ENCODE measurements around the gene LZTR1. TPM values are rescaled to one million over a fixed set of nuclear protein-coding genes. Genes with fewer than 3 reads are reported as not detected.

Gene LZTR1
- total RNA-seq, 1 donor from 2014 or later, result 51.6 TPM

DNA sequence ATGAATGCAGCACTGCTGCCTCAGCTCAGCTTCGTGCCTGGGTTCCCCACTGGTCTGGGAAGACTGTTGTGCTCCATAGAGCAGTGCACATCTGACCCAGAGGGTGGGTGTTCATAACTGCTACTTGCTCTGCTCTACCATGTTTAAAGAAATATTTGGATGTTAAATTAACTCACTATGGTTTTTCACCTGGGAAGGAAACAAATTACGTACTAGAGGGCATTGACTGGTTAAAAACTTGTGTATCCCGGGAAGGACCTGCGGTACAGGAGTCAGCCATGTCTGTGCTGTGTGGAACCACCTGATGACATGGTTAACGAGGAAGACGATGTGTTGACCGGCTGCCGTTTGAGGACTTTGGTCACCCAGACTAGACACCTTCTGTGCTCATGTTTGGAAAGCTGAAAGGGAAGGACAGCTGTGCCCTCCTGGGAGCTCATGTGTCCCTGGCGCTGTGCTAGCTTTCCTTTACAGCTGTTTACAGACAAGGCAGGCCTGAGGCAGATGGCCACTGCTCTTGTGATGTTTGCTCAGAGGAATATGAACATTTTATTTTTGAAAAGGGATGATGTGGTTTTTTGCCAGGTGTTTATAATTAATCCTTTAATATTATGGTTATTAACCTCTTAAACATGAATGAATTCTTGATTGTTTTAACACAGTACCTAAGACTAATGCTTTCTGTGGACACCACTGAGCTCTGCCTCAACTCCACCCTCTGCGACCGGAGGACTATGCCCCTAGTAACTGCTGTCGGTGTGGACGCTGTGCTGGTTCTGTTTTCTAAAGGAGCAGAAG lies 29.4 kb upstream of the LZTR1 start:
- H3K4me1 ChIP-seq, result peaks cover 17% of the 10 kb centered on the region
- H3K4me3 ChIP-seq, result no peak overlapping the region
- DNase-seq (no peak), ATAC-seq (no peak)
- H3K27ac ChIP-seq, result no peak overlapping the region
- no peaks in the 10 kb centered on the region for H3K27me3 ChIP-seq (ENCODE audit: low read depth)
- TF ChIP-seq, protein P1, sequence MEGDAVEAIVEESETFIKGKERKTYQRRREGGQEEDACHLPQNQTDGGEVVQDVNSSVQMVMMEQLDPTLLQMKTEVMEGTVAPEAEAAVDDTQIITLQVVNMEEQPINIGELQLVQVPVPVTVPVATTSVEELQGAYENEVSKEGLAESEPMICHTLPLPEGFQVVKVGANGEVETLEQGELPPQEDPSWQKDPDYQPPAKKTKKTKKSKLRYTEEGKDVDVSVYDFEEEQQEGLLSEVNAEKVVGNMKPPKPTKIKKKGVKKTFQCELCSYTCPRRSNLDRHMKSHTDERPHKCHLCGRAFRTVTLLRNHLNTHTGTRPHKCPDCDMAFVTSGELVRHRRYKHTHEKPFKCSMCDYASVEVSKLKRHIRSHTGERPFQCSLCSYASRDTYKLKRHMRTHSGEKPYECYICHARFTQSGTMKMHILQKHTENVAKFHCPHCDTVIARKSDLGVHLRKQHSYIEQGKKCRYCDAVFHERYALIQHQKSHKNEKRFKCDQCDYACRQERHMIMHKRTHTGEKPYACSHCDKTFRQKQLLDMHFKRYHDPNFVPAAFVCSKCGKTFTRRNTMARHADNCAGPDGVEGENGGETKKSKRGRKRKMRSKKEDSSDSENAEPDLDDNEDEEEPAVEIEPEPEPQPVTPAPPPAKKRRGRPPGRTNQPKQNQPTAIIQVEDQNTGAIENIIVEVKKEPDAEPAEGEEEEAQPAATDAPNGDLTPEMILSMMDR (IDR thresholded peaks at IDR 0.05), result no peak
- intact Hi-C loops (cut with DNase I), result no loop called here
- no peaks in the 10 kb centered on the region for H3K9me3 ChIP-seq
- H3K36me3 ChIP-seq, result peaks cover 52% of the 10 kb centered on the region

DNA sequence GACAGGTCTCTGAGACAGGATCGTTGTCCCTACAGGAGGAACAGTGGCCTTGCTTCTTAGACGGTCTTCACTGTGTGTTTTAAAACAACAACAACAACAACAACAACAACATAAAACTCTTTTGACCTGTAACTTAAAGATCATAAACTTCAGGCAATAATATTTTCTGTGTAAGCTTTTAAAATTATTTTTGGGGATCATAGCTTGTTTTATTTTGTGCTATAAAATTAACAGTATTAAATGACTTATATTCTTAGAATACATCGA lies 28.8 kb upstream of the LZTR1 start:
- peaks cover 22% of the 10 kb centered on the region for H3K4me1 ChIP-seq
- TF ChIP-seq, protein P1 (IDR thresholded peaks at IDR 0.05), result no peak
- no peak for ATAC-seq
- intact Hi-C loops (cut with DNase I), result no loop called here
- H3K27me3 ChIP-seq (ENCODE audit: low read depth), result no peaks in the 10 kb centered on the region
- no peaks in the 10 kb centered on the region for H3K9me3 ChIP-seq
- peaks cover 52% of the 10 kb centered on the region for H3K36me3 ChIP-seq
- no peak overlapping the region for H3K27ac ChIP-seq
- no peak for DNase-seq
- H3K4me3 ChIP-seq, result no peak overlapping the region

DNA sequence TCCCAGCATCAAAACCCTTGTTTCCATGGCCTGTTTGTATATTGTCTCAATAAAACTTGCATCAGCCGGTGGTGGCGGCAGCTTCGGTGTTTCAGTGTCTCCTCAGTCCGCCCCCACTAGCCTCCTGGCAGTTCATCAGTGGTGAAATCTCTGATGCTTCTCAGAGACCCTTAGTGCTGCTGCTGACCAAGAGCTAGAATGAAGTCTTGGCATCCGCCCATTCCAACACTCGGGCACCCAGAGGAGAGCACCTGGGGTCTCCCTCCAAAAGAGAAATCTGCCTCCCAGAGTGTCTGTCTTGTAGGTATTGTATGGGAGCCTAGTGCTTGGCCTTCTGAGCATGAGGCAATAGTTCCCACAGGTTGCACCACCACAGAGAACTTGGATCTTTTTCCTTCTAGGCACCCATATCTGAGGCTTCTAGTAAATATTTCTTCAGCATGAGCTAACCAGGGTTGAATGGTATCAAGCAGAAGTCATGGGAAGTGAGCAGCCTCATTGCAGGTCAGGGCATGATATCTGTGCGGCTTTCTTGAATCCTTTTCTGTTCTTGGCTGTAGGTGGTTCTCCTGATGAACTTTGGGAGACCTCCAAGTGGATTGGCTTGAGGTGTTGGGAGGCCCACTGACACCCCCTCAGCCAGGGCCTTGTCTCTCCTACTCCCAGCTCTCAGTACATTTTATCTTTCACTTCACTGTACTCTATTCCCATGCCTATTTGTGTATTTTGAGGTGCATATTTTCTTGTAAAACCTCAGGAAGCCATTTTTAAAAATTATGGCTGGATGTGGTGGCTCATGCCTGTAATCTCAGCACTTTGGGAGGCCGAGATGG lies 28.2 kb upstream of the LZTR1 start:
- TF ChIP-seq, protein P1 (IDR thresholded peaks at IDR 0.05), result no peak
- Histone ChIP-seq H3K27ac (no peak overlapping the region), H3K36me3 (peaks cover 50% of the 10 kb centered on the region), H3K4me3 (no peak overlapping the region), H3K4me1 (peaks cover 25% of the 10 kb centered on the region), H3K9me3 (no peaks in the 10 kb centered on the region), H3K27me3 (ENCODE audit: low read depth) (no peaks in the 10 kb centered on the region)
- ATAC-seq (no peak), DNase-seq (no peak)
- intact Hi-C loops (cut with DNase I), result no loop called here

DNA sequence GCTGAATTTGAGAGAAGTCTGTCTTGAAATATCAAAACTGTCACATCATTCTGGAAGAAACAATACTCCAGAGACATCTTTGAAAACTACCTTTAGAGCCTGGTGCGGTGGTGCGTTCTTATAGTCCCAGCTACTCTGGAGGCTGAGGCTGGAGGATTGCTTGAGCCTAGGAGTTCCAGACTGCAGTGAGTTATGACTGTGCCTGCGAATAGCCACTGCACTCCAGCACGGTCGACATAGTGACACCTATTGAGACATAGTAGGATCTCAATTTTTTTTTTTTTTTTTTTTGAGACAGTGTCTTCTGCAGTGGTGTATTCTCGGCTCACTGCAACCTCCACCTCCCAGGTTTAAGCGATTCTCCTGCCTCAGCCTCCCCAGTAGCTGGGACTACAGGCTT lies 26.5 kb upstream of the LZTR1 start:
- H3K4me3 ChIP-seq, result no peak overlapping the region
- no peak for ATAC-seq
- no peaks in the 10 kb centered on the region for H3K9me3 ChIP-seq
- DNase-seq, result no peak
- no peak overlapping the region for H3K27ac ChIP-seq
- TF ChIP-seq, protein P1 (IDR thresholded peaks at IDR 0.05), result no peak
- peaks cover 25% of the 10 kb centered on the region for H3K4me1 ChIP-seq
- intact Hi-C loops (cut with DNase I), result no loop called here
- peaks cover 34% of the 10 kb centered on the region for H3K36me3 ChIP-seq
- H3K27me3 ChIP-seq (ENCODE audit: low read depth), result no peaks in the 10 kb centered on the region

DNA sequence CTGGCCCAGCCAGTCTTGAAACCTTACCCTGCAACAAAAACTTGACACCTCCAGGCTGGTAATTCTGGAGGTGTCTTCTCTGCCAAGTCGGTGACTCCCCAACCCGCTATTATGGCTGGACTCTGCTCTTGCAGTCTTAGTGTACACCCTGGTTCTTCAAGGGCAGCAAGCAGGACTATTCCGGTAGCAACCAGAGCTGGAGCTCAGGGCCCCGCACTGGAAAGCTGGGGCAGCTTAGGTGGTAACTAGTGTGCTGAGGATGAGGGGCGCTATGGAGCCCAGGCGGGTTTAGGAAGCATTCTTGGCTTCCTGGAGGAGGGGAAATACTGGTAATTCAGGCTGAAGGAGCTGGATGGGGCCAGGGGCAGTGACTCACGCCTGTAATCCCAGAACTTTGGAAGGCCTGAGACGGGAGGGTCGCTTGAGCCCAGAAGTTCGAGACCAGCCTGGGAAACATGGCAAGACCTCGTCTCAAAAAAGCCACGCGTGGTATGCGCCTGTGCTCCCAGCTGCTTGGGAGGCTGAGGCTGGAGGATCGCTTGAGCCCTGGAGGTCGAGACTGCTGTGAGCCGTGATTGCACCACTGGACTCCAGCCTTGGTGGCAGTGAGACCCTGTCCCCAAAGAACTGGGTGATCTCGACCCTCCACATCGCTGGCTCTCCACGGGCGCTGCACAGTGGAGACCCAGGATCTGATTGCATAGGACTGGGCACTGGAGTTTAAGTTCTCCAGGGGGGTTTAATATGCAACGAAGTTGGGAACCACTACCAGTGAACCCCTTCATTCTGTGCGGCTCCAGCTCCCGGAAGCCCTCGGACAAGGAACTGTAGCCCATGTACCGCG lies 25.6 kb upstream of the LZTR1 start:
- Histone ChIP-seq H3K27me3 (ENCODE audit: low read depth) (no peaks in the 10 kb centered on the region), H3K9me3 (no peaks in the 10 kb centered on the region), H3K4me1 (peaks cover 22% of the 10 kb centered on the region), H3K4me3 (peak overlapping the region; percentile 83), H3K27ac (peak overlapping the region; percentile 72), H3K36me3 (peaks cover 25% of the 10 kb centered on the region)
- intact Hi-C loops (cut with DNase I), result no loop called here
- DNase-seq, result no peak
- peak; percentile 28 to 40 for ATAC-seq
- TF ChIP-seq, protein P1 (IDR thresholded peaks at IDR 0.05), result no peak
